H9 (cell line): ENCODE measurements around the gene MYO10. TPM values are rescaled to one million over a fixed set of nuclear protein-coding genes. Genes with fewer than 3 reads are reported as not detected.

Source experiments
- DNase-seq: peaks from one replicate; pipeline ENCODE4 v3.0.0-alpha.2; 2017
- H2AFZ ChIP-seq: one replicate; pipeline ENCODE4 v1.6.1; 2013; ENCODE audit warnings: mild to moderate bottlenecking, low read length, control low read depth, moderate library complexity
- H2AK5ac ChIP-seq: 2 replicates; pipeline ENCODE4 v1.6.1; 2013; ENCODE audit warnings: low read length, control low read depth, mixed read lengths; ENCODE audit not compliant: insufficient read length
- H2BK120ac ChIP-seq: one replicate; pipeline ENCODE4 v1.6.1; 2013; ENCODE audit warnings: low read depth, mild to moderate bottlenecking, low read length, control low read depth, inconsistent platforms; ENCODE audit not compliant: poor library complexity, severe bottlenecking
- H2BK12ac ChIP-seq: 2 replicates; pipeline ENCODE4 v1.6.1; 2013; ENCODE audit warnings: low read length, control low read depth, mixed read lengths, low read depth; ENCODE audit not compliant: insufficient read length
- H2BK15ac ChIP-seq: 2 replicates; pipeline ENCODE4 v1.6.1; 2013; ENCODE audit warnings: low read depth, low read length, control low read depth
- H2BK20ac ChIP-seq: one replicate; pipeline ENCODE4 v1.6.1; 2013; ENCODE audit warnings: low read depth, mild to moderate bottlenecking, low read length, control low read depth, inconsistent platforms; ENCODE audit not compliant: poor library complexity, severe bottlenecking
- H2BK5ac ChIP-seq: 2 replicates; pipeline ENCODE4 v1.6.1; 2013; ENCODE audit warnings: low read length, control low read depth, mixed read lengths; ENCODE audit not compliant: insufficient read length
- H3K14ac ChIP-seq: 2 replicates; pipeline ENCODE4 v1.6.1; 2013; ENCODE audit warnings: low read length, control low read depth; ENCODE audit not compliant: insufficient read depth
- H3K18ac ChIP-seq: 2 replicates; pipeline ENCODE4 v1.6.1; 2013; ENCODE audit warnings: low read depth, mild to moderate bottlenecking, mixed read lengths, low read length, control low read depth; ENCODE audit not compliant: insufficient read length
- H3K23ac ChIP-seq: 2 replicates; pipeline ENCODE4 v1.6.1; 2013; ENCODE audit warnings: low read length, control low read depth, mixed read lengths, low read depth; ENCODE audit not compliant: insufficient read length
- H3K23me2 ChIP-seq: 2 replicates; pipeline ENCODE4 v1.6.1; 2013; ENCODE audit warnings: low read depth, mild to moderate bottlenecking, mixed read lengths, low read length, control low read depth; ENCODE audit not compliant: insufficient read length, poor library complexity, severe bottlenecking
- H3K27ac ChIP-seq: 2 replicates; pipeline ENCODE4 v1.5.1; 2013; ENCODE audit warnings: low read length, control low read depth, mixed read lengths, low read depth; ENCODE audit not compliant: insufficient read length
- H3K27me3 ChIP-seq: 2 replicates; pipeline ENCODE4 v1.6.1; 2013; ENCODE audit warnings: low read length, control low read depth, inconsistent platforms; ENCODE audit not compliant: insufficient read depth
- H3K4ac ChIP-seq: 2 replicates; pipeline ENCODE4 v1.6.1; 2013; ENCODE audit warnings: low read depth, mild to moderate bottlenecking, control low read depth, inconsistent platforms, low read length, moderate library complexity
- H3K4me1 ChIP-seq: 2 replicates; pipeline ENCODE4 v1.6.1; 2013; ENCODE audit warnings: low read length, control low read depth, inconsistent platforms; ENCODE audit not compliant: insufficient read depth
- H3K4me2 ChIP-seq: 2 replicates; pipeline ENCODE4 v1.6.1; 2013; ENCODE audit warnings: low read length, control low read depth, mixed read lengths; ENCODE audit not compliant: insufficient read length, insufficient read depth
- H3K56ac ChIP-seq: 2 replicates; pipeline ENCODE4 v1.6.1; 2013; ENCODE audit warnings: low read depth, mild to moderate bottlenecking, mixed read lengths, low read length, control low read depth; ENCODE audit not compliant: insufficient read length
- H3K79me1 ChIP-seq: 2 replicates; pipeline ENCODE4 v1.6.1; 2013; ENCODE audit warnings: low read depth, mild to moderate bottlenecking, moderate library complexity, low read length, control low read depth, inconsistent platforms; ENCODE audit not compliant: insufficient read depth, poor library complexity, severe bottlenecking
- H3K79me2 ChIP-seq: 2 replicates; pipeline ENCODE4 v1.6.1; 2013; ENCODE audit warnings: low read length, control low read depth, inconsistent platforms; ENCODE audit not compliant: insufficient read depth
- H3K9ac ChIP-seq: 2 replicates; pipeline ENCODE4 v1.6.1; 2013; ENCODE audit warnings: low read length, control low read depth, mixed read lengths; ENCODE audit not compliant: insufficient read length; ENCODE audit errors: extremely low read depth
- H3K9me3 ChIP-seq: one replicate; pipeline ENCODE4 v1.6.1; 2013; ENCODE audit warnings: low read depth, low read length, inconsistent platforms; ENCODE audit not compliant: control insufficient read depth
- H3T11ph ChIP-seq: one replicate; pipeline ENCODE4 v1.6.1; 2013; ENCODE audit warnings: mild to moderate bottlenecking, low read length, control low read depth, inconsistent platforms
- H4K20me1 ChIP-seq: one replicate; pipeline ENCODE4 v1.6.1; 2013; ENCODE audit not compliant: control insufficient read depth, insufficient read length, insufficient read depth
- H4K5ac ChIP-seq: 2 replicates; pipeline ENCODE4 v1.6.1; 2013; ENCODE audit warnings: low read depth, mild to moderate bottlenecking, mixed read lengths, low read length, control low read depth; ENCODE audit not compliant: insufficient read length
- H4K8ac ChIP-seq: replicated peaks from 2 replicates; pipeline ENCODE4 v1.6.1; 2013; ENCODE audit warnings: low read length, control low read depth, mixed read lengths, low read depth; ENCODE audit not compliant: insufficient read length
- H4K91ac ChIP-seq: 2 replicates; pipeline ENCODE4 v1.6.1; 2013; ENCODE audit warnings: low read depth, mild to moderate bottlenecking, moderate library complexity, mixed read lengths, low read length, control low read depth; ENCODE audit not compliant: insufficient read length
- H3K27ac Mint-ChIP-seq, 3 experiments: 2 replicates in 2 of 3; 3 replicates in 1 of 3; pipeline ENCODE4 v1.8.0; 2020 to 2021; ENCODE audit warnings: mixed read lengths in 3 of 3, mild to moderate bottlenecking in 1 of 3, moderate library complexity in 1 of 3
- H3K27me3 Mint-ChIP-seq: 2 replicates; pipeline ENCODE4 v1.8.0; 2021; ENCODE audit warnings: low read depth, mild to moderate bottlenecking, moderate library complexity, mixed read lengths
- H3K36me3 Mint-ChIP-seq, 3 experiments: 2 replicates in 2 of 3; 3 replicates in 1 of 3; pipeline ENCODE4 v1.8.0; 2020 to 2021; ENCODE audit warnings: low read depth in 3 of 3, mixed read lengths in 3 of 3; ENCODE audit not compliant: insufficient read depth in 1 of 3
- H3K4me1 Mint-ChIP-seq, 2 experiments: 2 replicates each; pipeline ENCODE4 v1.8.0; 2020; ENCODE audit warnings: mixed read lengths in 2 of 2
- H3K4me3 Mint-ChIP-seq, 2 experiments: 2 replicates in 1 of 2; 3 replicates in 1 of 2; pipeline ENCODE4 v1.8.0; 2020 to 2021; ENCODE audit warnings: mild to moderate bottlenecking in 2 of 2, mixed read lengths in 2 of 2, moderate library complexity in 1 of 2
- H3K9me3 Mint-ChIP-seq, 2 experiments: 2 replicates in 1 of 2; 3 replicates in 1 of 2; pipeline ENCODE4 v1.8.0; 2020; ENCODE audit warnings: mild to moderate bottlenecking in 2 of 2, mixed read lengths in 2 of 2, moderate library complexity in 1 of 2
- WGBS: extraction: QIAGEN DNeasy Blood & Tissue Kit; methylation state at CpG from one replicate; pipeline ENCODE4 v1.1.7; 2013; ENCODE audit warnings: missing lambda C conversion rate, low lambda C conversion rate, mixed read lengths; ENCODE audit not compliant: insufficient read length; ENCODE audit errors: extremely low coverage; 5-methylcytosine and 5-hydroxymethylcytosine counted together
- total RNA-seq: library from RNA; stranded (reverse); gene quantifications from 2 replicates; pipeline ENCODE4 v1.2.1, GENCODE V29; 2021
- TF ChIP-seq, protein P1 (sequence below): fragments of 200-600 bp; sonication (generic); conservative IDR thresholded peaks from 3 replicates; pipeline ENCODE4 v1.8.0; 2021; ENCODE audit warnings: antibody characterized with exemption, mild to moderate bottlenecking

Gene MYO10
- total RNA-seq, 1 experiment from 2014 or later: 127 TPM

DNA sequence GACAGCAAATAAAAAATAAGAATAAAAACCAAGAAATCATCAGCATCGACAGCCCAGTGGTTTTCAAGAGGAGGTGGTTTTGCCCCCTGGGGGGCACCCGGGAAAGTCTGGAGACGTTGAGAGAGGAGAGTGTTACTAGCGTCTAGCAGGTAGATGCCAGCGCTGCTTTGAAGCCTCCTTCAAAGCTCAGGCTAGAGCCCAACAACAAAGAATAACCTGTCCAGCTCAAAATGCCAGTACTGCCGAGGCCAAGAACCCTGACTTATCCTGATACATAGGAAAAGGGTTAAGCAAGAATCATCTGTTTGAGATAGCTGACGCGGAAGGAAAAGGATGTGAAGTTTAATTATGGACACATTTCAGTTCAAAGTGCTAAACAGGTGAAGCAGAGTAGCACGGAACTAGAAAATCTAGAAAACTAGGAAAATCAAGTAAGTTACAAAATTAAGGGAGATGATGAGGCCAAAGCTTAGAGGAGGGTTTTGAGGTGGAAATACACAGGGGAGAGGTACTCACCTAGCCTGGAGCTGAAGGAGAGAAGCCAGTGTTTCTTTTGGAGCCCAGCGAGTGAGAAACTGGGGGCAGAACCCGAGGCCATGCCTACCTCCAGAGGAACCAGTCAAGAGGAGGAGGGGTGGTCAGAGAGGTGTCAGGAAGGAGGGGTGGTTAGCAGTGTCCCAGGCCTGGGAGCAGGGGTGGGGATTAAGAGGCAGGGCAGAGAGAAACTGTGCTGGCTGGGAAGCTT lies 198.3 kb downstream of the MYO10 start:
- H3K27me3 ChIP-seq: no peaks in the 10 kb centered on the region
- Mint-ChIP-seq H3K27ac (peak overlapping the region; percentile 92 to 96 (median 95)), H3K9me3 (no peaks in the 10 kb centered on the region; a peak in 1 of 5 replicates), H3K36me3 (peaks cover 7 to 26% (median 13%) of the 10 kb centered on the region in 3 experiments; a peak in 6 of 7 replicates), H3K27me3 (no peaks in the 10 kb centered on the region), H3K4me3 (peak overlapping the region; percentile 70 to 87), H3K4me1 (peaks cover 75 to 80% of the 10 kb centered on the region in 2 experiments)
- H4K5ac ChIP-seq: no peak overlapping the region
- no peak overlapping the region for H3T11ph ChIP-seq
- H3K79me2 ChIP-seq: peaks cover 25% of the 10 kb centered on the region; the same call in 1 of the 2 replicates
- H3K9ac ChIP-seq: peak overlapping the region; percentile 92
- H2AK5ac ChIP-seq: no peak overlapping the region
- H3K9me3 ChIP-seq: no peaks in the 10 kb centered on the region
- no peak overlapping the region for H3K56ac ChIP-seq
- no CpG with 5 or more reads among the region's 11 CpGs for WGBS
- H3K23ac ChIP-seq: no peak overlapping the region
- H3K18ac ChIP-seq: no peak overlapping the region
- peak; percentile 90 for DNase-seq
- H3K79me1 ChIP-seq: peaks cover 7% of the 10 kb centered on the region
- H2BK15ac ChIP-seq: no peak overlapping the region
- H3K23me2 ChIP-seq: peaks cover 29% of the 10 kb centered on the region
- H2BK120ac ChIP-seq: no peak overlapping the region
- no peak overlapping the region for H3K4ac ChIP-seq
- H2BK5ac ChIP-seq: no peak overlapping the region
- H4K91ac ChIP-seq: no peak overlapping the region
- H4K20me1 ChIP-seq: no peaks in the 10 kb centered on the region
- H3K27ac ChIP-seq: peak overlapping the region; percentile 24
- no peak overlapping the region for H2BK20ac ChIP-seq
- H3K4me1 ChIP-seq: peaks cover 19% of the 10 kb centered on the region
- TF ChIP-seq, protein P1, sequence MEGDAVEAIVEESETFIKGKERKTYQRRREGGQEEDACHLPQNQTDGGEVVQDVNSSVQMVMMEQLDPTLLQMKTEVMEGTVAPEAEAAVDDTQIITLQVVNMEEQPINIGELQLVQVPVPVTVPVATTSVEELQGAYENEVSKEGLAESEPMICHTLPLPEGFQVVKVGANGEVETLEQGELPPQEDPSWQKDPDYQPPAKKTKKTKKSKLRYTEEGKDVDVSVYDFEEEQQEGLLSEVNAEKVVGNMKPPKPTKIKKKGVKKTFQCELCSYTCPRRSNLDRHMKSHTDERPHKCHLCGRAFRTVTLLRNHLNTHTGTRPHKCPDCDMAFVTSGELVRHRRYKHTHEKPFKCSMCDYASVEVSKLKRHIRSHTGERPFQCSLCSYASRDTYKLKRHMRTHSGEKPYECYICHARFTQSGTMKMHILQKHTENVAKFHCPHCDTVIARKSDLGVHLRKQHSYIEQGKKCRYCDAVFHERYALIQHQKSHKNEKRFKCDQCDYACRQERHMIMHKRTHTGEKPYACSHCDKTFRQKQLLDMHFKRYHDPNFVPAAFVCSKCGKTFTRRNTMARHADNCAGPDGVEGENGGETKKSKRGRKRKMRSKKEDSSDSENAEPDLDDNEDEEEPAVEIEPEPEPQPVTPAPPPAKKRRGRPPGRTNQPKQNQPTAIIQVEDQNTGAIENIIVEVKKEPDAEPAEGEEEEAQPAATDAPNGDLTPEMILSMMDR: no peak
- no peak overlapping the region for H2BK12ac ChIP-seq
- no peak overlapping the region for H2AFZ ChIP-seq
- H4K8ac ChIP-seq: no peak overlapping the region
- peak overlapping the region; percentile 83 for H3K4me2 ChIP-seq
- no peak overlapping the region for H3K14ac ChIP-seq
